ENCODE measurements around the gene FAT1. TPM values are rescaled to one million over a fixed set of nuclear protein-coding genes. Genes with fewer than 3 reads are reported as not detected.
A peak's percentile ranks its signal among the peaks of the same experiment; 100 is the strongest.
"Not testable (repeated sequence)": the region's sequence is repeated elsewhere in the genome, so short reads cannot be mapped to it uniquely, and the experiment has no call there.

The FAT1 gene
- total and polyA plus RNA-seq, 2 experiments from 2014 or later, result 15.8 to 98.1 TPM

- TF ChIP-seq, protein P1, sequence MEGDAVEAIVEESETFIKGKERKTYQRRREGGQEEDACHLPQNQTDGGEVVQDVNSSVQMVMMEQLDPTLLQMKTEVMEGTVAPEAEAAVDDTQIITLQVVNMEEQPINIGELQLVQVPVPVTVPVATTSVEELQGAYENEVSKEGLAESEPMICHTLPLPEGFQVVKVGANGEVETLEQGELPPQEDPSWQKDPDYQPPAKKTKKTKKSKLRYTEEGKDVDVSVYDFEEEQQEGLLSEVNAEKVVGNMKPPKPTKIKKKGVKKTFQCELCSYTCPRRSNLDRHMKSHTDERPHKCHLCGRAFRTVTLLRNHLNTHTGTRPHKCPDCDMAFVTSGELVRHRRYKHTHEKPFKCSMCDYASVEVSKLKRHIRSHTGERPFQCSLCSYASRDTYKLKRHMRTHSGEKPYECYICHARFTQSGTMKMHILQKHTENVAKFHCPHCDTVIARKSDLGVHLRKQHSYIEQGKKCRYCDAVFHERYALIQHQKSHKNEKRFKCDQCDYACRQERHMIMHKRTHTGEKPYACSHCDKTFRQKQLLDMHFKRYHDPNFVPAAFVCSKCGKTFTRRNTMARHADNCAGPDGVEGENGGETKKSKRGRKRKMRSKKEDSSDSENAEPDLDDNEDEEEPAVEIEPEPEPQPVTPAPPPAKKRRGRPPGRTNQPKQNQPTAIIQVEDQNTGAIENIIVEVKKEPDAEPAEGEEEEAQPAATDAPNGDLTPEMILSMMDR (IDR thresholded peaks at IDR 0.05; ENCODE audit: low read depth, low read length), result no peak
- no peak for DNase-seq (ENCODE audit: low read depth in 1 of 2, low spot score in 1 of 2)
These were observed 57.4 kb downstream of the FAT1 start for GRCh38 chr4:186666252-186666651.

DNA sequence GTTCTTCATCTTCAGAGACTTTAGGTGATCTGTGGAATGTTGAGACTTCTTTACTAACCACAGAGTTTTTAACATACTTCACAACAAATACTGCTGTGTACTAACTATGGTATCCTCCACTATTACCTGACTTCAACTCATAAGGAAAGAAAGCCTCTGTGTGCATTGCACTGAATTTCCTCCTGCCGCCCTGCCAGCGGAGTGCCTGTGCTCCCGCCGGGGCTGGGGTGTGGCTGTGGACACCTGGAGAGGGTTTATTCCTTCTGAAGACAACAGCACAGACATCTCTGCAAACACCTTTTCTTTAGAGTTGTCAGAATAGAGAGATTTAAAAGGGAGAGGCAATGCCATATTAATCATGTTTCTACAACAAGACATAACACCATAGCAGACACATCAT, 63.3 kb downstream of the FAT1 start:
- TF ChIP-seq, protein P1 (IDR thresholded peaks at IDR 0.05; ENCODE audit: low read depth, low read length), result no peak
- no peak overlapping the region for H3K4me3 ChIP-seq
- H3K27me3 ChIP-seq, result no peaks in the 10 kb centered on the region
- H3K36me3 ChIP-seq, result peaks cover 15% of the 10 kb centered on the region
- no peaks in the 10 kb centered on the region for H3K4me1 ChIP-seq (ENCODE audit: low read depth)
- no peak overlapping the region for H3K27ac ChIP-seq
- DNase-seq (ENCODE audit: low read depth in 1 of 2, low spot score in 1 of 2), result no peak
- H3K9me3 ChIP-seq (ENCODE audit: low read depth), result no peaks in the 10 kb centered on the region

More at GRCh38 chr4:186666252-186666651, 57.4 kb downstream of the FAT1 start:
- Histone ChIP-seq H3K4me1 (ENCODE audit: low read depth) (peaks cover 18% of the 10 kb centered on the region), H3K9me3 (ENCODE audit: low read depth) (no peaks in the 10 kb centered on the region), H3K36me3 (peaks cover 9% of the 10 kb centered on the region), H3K27me3 (no peaks in the 10 kb centered on the region), H3K4me3 (no peak overlapping the region), H3K27ac (no peak overlapping the region)

- H3K27ac ChIP-seq, result no peak overlapping the region
- TF ChIP-seq, protein P1 (IDR thresholded peaks at IDR 0.05; ENCODE audit: low read depth, low read length), result no peak
- peaks cover 15% of the 10 kb centered on the region for H3K36me3 ChIP-seq
- H3K9me3 ChIP-seq (ENCODE audit: low read depth), result no peaks in the 10 kb centered on the region
- H3K4me1 ChIP-seq (ENCODE audit: low read depth), result no peaks in the 10 kb centered on the region
- DNase-seq (ENCODE audit: low read depth in 1 of 2, low spot score in 1 of 2), result no peak
- H3K27me3 ChIP-seq, result no peaks in the 10 kb centered on the region
- no peak overlapping the region for H3K4me3 ChIP-seq
These were observed 63.7 kb downstream of the FAT1 start for GRCh38 chr4:186659935-186660334.

DNA sequence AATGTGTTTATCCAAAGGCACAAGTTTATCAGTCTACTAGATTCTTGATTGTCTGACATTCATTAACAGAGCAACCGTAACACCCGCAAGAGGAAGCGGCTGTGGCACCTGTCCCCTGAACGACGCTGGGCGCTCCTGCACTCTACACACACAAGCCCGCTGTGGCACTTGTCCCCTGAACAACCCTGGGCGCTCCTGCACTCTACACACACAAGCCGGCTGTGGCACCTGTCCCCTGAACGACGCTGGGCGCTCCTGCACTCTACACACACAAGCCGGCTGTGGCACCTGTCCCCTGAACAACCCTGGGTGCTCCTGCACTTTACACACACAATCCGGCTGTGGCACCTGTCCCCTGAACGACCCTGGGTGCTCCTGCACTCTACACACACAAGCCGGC, 64.2 kb downstream of the FAT1 start:
- not testable (repeated sequence) for H3K4me3 ChIP-seq; H3K27ac ChIP-seq; H3K9me3 ChIP-seq (ENCODE audit: low read depth); H3K27me3 ChIP-seq; DNase-seq (ENCODE audit: low read depth in 1 of 2, low spot score in 1 of 2); H3K4me1 ChIP-seq (ENCODE audit: low read depth)
- peaks cover 15% of the 10 kb centered on the region for H3K36me3 ChIP-seq

GRCh38 chr4:186658657-186659056, 65.0 kb downstream of the FAT1 start:
- TF ChIP-seq, protein P1 (IDR thresholded peaks at IDR 0.05; ENCODE audit: low read depth, low read length), result no peak
- no peak for DNase-seq (ENCODE audit: low read depth in 1 of 2, low spot score in 1 of 2)
- H3K27me3 ChIP-seq, result no peaks in the 10 kb centered on the region
- H3K27ac ChIP-seq, result no peak overlapping the region
- no peaks in the 10 kb centered on the region for H3K4me1 ChIP-seq (ENCODE audit: low read depth)
- no peak overlapping the region for H3K4me3 ChIP-seq
- H3K36me3 ChIP-seq, result peaks cover 15% of the 10 kb centered on the region
- no peaks in the 10 kb centered on the region for H3K9me3 ChIP-seq (ENCODE audit: low read depth)

DNA sequence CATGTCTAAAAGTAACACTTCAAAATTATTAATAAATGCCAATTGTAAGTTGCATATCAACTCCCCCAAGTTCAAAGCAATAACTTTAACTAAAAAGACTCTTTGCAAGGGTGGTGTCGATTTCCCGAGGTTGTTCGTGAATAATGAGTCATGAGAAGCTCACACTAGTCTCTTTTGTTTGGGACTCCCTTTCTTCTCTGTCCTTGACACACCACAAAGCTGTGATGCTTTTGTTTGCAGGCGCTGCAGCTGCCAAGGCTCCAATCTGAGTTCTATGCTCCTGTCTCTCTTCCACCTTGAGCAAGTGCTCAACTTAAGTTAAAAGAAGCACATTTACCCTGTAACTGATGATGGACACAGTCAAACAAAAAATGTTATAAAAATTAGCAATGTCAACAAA, 65.9 kb downstream of the FAT1 start:
- H3K27ac ChIP-seq, result no peak overlapping the region
- TF ChIP-seq, protein P1 (IDR thresholded peaks at IDR 0.05; ENCODE audit: low read depth, low read length), result no peak
- no peaks in the 10 kb centered on the region for H3K27me3 ChIP-seq
- peak in 1 of 2 donors; percentile 25 for DNase-seq (ENCODE audit: low read depth in 1 of 2, low spot score in 1 of 2)
- H3K9me3 ChIP-seq (ENCODE audit: low read depth), result no peaks in the 10 kb centered on the region
- H3K4me1 ChIP-seq (ENCODE audit: low read depth), result no peaks in the 10 kb centered on the region
- no peak overlapping the region for H3K4me3 ChIP-seq
- peaks cover 11% of the 10 kb centered on the region for H3K36me3 ChIP-seq

Measured in cardiac muscle cell (in vitro differentiated cells and primary cell).